Prostate gland (tissue), 2 donors: ENCODE measurements around the gene CCAR1.
"Not testable (repeated sequence)": the region's sequence is repeated elsewhere in the genome, so short reads cannot be mapped to it uniquely, and the experiment has no call there.

ENCODE experiments used
- CTCF ChIP-seq, 4 experiments: fragments of 200-600 bp in 2 of 4; fragments of 450-650 bp in 2 of 4; sonication (generic) in 2 of 4; IDR thresholded peaks; 1 replicate in 3 of 4; 2 replicates in 1 of 4; pipeline ENCODE4 v1.5.1; 2016 to 2019; ENCODE audit warnings: antibody characterized with exemption in 4 of 4, mild to moderate bottlenecking in 2 of 4, moderate library complexity in 2 of 4
- POLR2A ChIP-seq: fragments of 450-650 bp; IDR thresholded peaks from one replicate; pipeline ENCODE4 v1.6.1; 2016; ENCODE audit warnings: antibody characterized with exemption, mild to moderate bottlenecking
- POLR2AphosphoS5 ChIP-seq: sonication (generic); formaldehyde crosslinking; IDR thresholded peaks from one replicate; pipeline ENCODE4 v1.6.1; 2017; ENCODE audit warnings: antibody characterized with exemption

- TF ChIP-seq CTCF (IDR thresholded peaks at IDR 0.05); POLR2A; POLR2AphosphoS5: not testable (repeated sequence)
Measured at GRCh38 chr10:68713065-68713464, 8.0 kb upstream of the CCAR1 start.
